Activated naive CD8-positive, alpha-beta T cell (primary cell): ENCODE measurements around the gene ZNF605.
"Not testable (repeated sequence)": the region's sequence is repeated elsewhere in the genome, so short reads cannot be mapped to it uniquely, and the experiment has no call there.

Source experiments
- H3K27ac Mint-ChIP-seq: one replicate; pipeline ENCODE4 v1.8.0; 2021; ENCODE audit warnings: mixed read lengths
- H3K27me3 Mint-ChIP-seq: one replicate; pipeline ENCODE4 v1.8.0; 2021; ENCODE audit warnings: mixed read lengths
- H3K36me3 Mint-ChIP-seq: one replicate; pipeline ENCODE4 v1.8.0; 2021; ENCODE audit warnings: mixed read lengths
- H3K4me1 Mint-ChIP-seq: one replicate; pipeline ENCODE4 v1.8.0; 2021; ENCODE audit warnings: low read depth, mixed read lengths
- H3K4me3 Mint-ChIP-seq: one replicate; pipeline ENCODE4 v1.8.0; 2021; ENCODE audit warnings: mild to moderate bottlenecking, mixed read lengths
- H3K9me3 Mint-ChIP-seq: one replicate; pipeline ENCODE4 v1.8.0; 2021; ENCODE audit warnings: low read depth, mixed read lengths

ZNF605 gene

DNA sequence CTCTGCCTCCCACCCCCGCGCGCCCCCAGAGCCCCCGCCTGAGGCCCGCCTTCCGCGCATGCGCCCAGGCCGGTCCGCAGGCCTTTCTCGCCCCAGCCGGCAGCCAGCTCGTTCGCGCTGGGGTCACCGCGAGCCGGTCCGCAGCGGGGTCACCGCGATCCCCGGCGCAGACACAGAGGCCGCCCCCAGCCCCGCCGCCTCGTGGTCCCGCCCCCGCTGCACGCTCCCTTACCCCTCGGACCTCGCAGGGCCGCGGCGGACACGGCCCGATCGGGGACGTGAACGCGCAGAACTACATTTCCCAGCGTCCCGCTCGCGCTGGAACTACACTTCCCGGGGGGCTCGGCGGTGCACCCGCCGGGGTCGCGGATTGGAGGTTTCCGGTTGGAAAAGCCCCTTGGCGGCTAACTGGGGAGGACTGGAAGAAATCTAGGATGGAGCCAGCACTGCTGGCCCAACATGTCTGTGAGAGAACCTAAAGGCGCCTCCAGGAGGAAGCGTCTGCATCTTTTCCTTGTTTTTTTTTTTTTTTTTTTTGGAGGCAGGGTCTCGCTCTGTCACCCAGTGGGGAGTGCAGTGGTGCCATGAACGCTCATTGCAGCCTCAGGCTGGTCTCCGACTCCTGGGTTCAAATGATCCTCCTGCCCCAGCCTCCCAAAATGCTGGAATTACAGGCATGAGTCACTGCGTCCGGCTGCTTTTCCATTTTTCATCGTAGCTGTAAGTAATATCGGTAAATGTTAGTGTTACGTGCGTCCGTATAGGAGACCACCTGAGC lies at the start of gene ZNF605:
Gene ZNF605, minus strand, starts transcription at position 296 of the 778 bp plus-strand sequence. CDS start 10,671 bp downstream, outside the sequence.
- H3K4me1 Mint-ChIP-seq, result peaks cover 32% of the 10 kb centered on the region
- no peaks in the 10 kb centered on the region for H3K9me3 Mint-ChIP-seq
- H3K4me3 Mint-ChIP-seq, result peak within 1 kb of the TSS; percentile 98
- H3K36me3 Mint-ChIP-seq, result peaks cover 10% of the 10 kb centered on the region
- H3K27me3 Mint-ChIP-seq, result no peaks in the 10 kb centered on the region
- peak within 1 kb of the TSS; percentile 90 for H3K27ac Mint-ChIP-seq

DNA sequence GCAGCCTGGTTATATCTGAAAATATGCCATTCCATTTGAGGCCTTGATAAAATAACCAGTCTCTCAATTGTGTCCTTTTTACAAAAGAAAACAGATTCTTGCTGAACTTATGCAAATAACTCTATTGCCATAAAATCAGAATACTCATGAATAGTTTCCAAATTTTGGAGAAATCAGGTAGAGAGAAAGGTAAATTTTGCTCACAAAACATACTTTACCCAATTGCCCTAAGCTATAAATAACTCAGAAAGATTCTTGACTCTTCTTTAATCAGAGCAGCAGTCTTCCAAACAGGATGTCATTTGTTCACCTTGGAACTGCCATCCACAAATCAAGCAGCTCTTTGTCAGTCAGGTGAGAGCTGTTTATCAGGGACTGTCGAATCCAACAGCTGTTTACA lies 42.6 kb upstream of the ZNF605 start:
- peaks cover 7% of the 10 kb centered on the region for H3K4me1 Mint-ChIP-seq
- H3K27me3 Mint-ChIP-seq, result no peaks in the 10 kb centered on the region
- H3K27ac Mint-ChIP-seq, result no peak overlapping the region
- peaks cover 57% of the 10 kb centered on the region for H3K36me3 Mint-ChIP-seq
- no peak overlapping the region for H3K4me3 Mint-ChIP-seq
- peaks cover 13% of the 10 kb centered on the region for H3K9me3 Mint-ChIP-seq

DNA sequence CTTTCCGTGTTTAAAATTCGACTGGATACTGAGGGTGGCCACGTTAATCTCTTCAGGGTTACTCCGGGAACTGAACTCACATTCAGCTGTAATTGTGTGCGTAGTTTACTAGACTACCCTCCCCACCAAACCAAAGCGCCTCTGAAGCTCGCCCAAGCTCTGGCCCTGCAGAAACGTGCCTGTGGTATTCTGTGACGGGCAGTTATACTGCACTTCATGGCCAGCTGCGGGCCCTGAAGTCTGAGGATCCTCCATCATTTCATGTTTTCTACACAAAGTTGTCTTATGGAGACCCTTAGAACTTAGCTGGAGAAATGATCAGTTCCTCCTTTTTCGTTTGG lies 30.7 kb upstream of the ZNF605 start:
- peaks cover 2% of the 10 kb centered on the region for H3K27me3 Mint-ChIP-seq
- peak overlapping the region; percentile 91 for H3K4me3 Mint-ChIP-seq
- H3K9me3 Mint-ChIP-seq, result peaks cover 11% of the 10 kb centered on the region
- H3K36me3 Mint-ChIP-seq, result peaks cover 27% of the 10 kb centered on the region
- peak overlapping the region; percentile 87 for H3K27ac Mint-ChIP-seq
- H3K4me1 Mint-ChIP-seq, result peaks cover 34% of the 10 kb centered on the region

DNA sequence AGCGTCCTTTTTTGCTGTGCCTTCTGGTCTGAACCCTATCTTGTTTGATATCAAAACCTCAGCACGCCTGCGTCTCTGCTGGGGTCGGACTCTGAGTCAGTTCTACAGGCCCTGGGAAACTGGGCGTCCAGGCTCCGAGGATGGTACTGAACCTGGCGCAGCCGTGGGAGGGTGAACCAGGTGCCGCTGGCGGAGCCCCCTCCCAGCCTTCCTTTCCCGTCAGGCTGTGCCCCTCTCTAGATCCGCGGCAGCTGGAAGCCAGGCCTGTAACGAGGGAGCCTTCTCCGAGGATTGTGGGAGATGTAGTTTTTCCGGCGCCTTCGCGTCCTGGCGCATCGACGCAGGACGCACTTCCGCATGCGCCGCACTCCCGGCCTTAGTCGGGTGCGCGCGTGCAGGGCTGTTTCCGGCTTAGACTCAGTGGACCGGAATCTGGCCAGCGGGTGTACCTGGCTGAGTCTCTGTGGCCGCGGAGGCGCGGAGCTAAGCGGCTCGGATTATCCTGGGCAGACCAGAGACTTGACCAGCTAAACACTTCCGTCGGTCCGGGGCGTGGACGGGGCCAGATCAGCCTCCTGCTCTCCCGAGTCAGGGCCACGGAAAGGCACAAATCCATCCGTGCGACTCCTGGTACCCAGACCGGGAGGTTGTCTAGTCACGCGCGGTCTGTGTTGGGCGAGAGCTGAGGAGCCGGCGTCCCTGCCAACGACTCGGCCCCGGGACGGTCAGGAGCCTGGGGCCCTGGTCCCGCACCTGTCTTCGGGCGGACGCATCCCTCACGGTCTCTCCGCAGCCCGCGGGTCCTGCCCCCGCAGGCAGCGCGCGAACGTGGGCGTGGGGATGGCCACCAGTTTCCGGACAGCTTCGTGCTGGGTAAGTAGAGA lies 30.1 kb upstream of the ZNF605 start, which contains the start of gene ZNF26:
Gene ZNF26, plus strand, starts transcription at position 367 of the 884 bp plus-strand sequence. Its CDS starts 474 bp downstream, at position 841.
- Mint-ChIP-seq H3K27me3 (peaks cover 2% of the 10 kb centered on the region), H3K36me3 (peaks cover 25% of the 10 kb centered on the region), H3K4me3 (peak within 1 kb of the TSS; percentile 91), H3K4me1 (peaks cover 34% of the 10 kb centered on the region), H3K9me3 (peaks cover 11% of the 10 kb centered on the region), H3K27ac (peak within 1 kb of the TSS; percentile 94)

DNA sequence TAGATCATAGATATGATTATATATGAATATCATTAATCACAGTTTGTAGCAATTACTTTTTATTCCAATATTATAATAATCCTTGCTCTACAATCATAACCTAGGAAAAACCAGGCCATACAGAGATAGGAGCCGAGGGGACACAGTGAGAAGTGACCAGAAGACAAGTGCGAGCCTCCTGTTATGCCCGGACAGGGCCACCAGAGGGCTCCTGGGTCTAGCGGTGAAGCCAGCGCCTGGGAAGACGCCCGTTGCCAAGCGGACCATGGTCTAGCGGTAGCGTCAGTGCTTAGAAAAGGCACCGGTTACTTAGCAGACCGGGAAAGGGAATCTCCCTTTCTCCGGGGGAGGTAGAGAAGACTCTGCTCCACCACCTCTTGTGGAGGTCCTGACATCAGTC lies 20.8 kb upstream of the ZNF605 start:
- not testable (repeated sequence) for H3K4me1 Mint-ChIP-seq, H3K36me3 Mint-ChIP-seq, H3K4me3 Mint-ChIP-seq, H3K27ac Mint-ChIP-seq
- H3K27me3 Mint-ChIP-seq, result peaks cover 21% of the 10 kb centered on the region
- H3K9me3 Mint-ChIP-seq, result peaks cover 16% of the 10 kb centered on the region

DNA sequence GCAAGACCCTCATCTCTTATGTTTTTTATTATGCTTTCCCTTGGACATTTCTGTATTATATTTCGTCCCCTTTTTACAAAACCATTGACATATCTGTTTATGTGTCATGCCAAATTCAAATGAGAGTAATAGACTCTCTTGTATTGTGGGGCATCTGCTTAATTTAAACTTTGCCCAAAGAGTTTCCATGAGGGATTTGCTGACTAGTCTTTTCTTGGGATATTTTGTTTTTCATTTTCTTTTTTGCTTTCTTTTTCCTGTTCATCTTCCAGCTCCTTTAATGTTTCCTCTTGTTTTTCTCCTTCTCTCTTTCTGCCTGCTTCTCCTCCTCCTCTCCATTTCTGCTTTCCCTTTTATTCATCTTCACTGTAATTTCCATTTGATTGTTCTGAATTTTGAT lies 16.3 kb upstream of the ZNF605 start:
- H3K9me3 Mint-ChIP-seq, result peaks cover 16% of the 10 kb centered on the region
- peaks cover 6% of the 10 kb centered on the region for H3K36me3 Mint-ChIP-seq
- no peaks in the 10 kb centered on the region for H3K4me1 Mint-ChIP-seq
- no peak overlapping the region for H3K4me3 Mint-ChIP-seq
- no peak overlapping the region for H3K27ac Mint-ChIP-seq
- peaks cover 11% of the 10 kb centered on the region for H3K27me3 Mint-ChIP-seq

DNA sequence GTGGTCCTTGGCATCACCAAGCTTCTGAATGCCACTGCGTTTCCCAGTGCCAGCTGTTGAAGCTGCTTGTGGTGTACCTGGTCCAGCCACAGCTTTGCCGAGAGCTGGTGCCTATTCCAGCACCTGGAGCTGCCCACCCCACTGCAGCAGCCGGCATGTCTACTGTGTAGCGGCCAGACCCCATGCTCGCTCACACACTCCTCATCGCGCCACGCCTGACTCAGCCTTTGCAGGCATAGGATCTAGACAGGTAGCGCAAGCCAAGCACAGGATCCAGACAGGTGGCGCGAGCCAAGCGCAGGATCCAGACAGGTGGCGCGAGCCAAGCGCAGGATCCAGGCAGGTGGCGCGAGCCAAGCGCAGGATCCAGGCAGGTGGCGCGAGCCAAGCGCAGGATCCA lies 11.6 kb upstream of the ZNF605 start:
- H3K4me1 Mint-ChIP-seq, result peaks cover 1% of the 10 kb centered on the region
- H3K27me3 Mint-ChIP-seq, result no peaks in the 10 kb centered on the region
- H3K36me3 Mint-ChIP-seq, result peaks cover 15% of the 10 kb centered on the region
- H3K27ac Mint-ChIP-seq, result no peak overlapping the region
- H3K9me3 Mint-ChIP-seq, result peaks cover 9% of the 10 kb centered on the region
- H3K4me3 Mint-ChIP-seq, result no peak overlapping the region

DNA sequence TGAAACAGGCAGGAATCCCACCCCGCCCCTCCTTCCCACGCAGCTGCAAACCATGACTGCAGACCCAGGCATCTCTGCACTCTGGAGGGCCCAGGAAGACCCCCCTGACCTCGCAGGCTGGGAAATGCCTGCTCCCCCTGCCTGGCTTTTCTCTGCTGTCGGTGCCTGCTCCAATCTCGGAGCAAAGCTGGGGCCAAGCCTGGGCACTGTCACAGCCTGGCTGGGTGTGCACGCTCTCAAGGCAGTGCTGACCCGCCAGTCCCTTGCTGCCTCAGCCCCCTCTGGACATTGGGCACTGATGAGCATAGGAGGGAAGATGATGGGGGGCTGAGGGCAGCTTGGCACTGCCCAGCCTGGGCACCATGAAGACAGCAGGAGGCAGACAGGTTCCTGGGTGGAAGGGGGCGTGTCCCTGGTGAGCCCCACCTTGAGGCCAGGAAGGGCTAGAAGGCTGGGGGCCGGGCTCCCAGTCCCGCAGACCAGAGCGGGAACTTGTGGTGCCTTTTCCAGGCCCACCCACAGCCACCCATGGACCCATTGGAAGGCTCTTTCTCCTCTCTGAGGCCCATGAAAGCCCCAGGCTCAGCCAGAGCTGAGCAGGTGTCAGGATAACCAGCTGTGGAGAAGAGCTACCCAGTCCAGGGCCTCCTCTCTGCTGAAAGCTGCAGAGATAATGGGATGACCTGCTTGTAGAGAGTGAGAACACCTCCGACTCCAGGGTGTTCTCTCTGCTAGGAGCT lies 10.7 kb upstream of the ZNF605 start:
- Mint-ChIP-seq H3K9me3 (peaks cover under 1% of the 10 kb centered on the region), H3K36me3 (peaks cover 15% of the 10 kb centered on the region), H3K27ac (no peak overlapping the region), H3K27me3 (no peaks in the 10 kb centered on the region), H3K4me1 (peaks cover 1% of the 10 kb centered on the region), H3K4me3 (no peak overlapping the region)

DNA sequence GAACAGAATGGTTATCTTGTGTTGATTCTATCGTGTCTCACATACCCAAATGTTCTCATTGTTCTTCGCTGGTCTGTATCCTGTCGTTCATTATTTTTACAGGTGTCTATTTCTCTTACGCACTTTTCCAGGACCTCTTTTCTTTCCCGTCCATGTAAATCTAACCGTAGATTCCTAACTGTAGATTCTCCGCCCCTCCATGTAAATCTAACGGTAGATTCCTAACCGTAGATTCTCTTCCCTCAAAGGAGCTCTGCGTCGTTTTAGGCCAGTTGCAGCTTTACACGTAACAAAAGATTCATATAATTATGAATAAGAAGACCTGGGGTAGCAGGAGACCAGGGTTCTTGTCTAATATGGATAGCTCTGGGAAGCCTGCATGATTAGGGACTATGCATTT lies 9.7 kb upstream of the ZNF605 start:
- Mint-ChIP-seq H3K36me3 (peaks cover 18% of the 10 kb centered on the region), H3K9me3 (no peaks in the 10 kb centered on the region), H3K4me1 (peaks cover 1% of the 10 kb centered on the region), H3K27ac (no peak overlapping the region), H3K4me3 (no peak overlapping the region), H3K27me3 (no peaks in the 10 kb centered on the region)

DNA sequence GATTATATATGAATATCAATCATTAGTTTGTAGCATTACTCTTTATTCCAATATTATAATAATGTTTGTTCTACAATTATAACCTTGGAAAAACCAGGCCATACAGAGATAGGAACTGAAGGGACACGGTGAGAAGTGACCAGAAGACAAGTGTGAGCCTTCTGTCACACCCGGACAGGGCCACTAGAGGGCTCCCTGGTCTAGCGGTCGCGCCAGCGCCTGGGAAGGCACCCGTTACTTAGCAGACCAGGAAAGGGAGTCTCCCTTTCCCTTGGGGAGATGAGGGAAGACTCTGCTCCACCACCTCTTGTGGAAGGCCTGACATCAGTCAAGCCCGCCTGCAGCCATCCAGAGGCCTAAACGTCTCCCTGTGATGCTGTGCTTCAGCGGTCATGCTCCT lies 7.8 kb upstream of the ZNF605 start:
- not testable (repeated sequence) for H3K27me3 Mint-ChIP-seq, H3K4me1 Mint-ChIP-seq, H3K27ac Mint-ChIP-seq, H3K9me3 Mint-ChIP-seq, H3K4me3 Mint-ChIP-seq
- H3K36me3 Mint-ChIP-seq, result peaks cover 21% of the 10 kb centered on the region

DNA sequence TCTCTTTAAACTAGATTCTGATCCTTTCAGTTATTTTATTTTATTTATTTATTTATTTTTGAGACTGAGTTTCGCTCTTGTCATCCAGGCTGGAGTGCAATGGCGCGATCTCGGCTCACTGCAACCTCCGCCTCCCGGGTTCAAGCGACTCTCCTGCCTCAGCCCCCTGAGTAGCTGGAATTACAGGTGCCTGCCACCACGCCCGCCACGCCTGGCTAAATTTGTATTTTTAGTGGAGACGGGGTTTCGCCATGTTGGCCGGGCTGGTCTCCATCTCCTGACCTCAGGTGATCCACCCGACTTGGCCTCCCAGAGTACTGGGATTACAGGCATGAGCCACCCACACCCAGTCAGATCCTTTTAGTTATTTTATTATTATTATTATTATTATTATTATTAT lies 5.7 kb upstream of the ZNF605 start:
- H3K36me3 Mint-ChIP-seq, result peaks cover 18% of the 10 kb centered on the region
- H3K27ac Mint-ChIP-seq, H3K9me3 Mint-ChIP-seq, H3K4me1 Mint-ChIP-seq, H3K4me3 Mint-ChIP-seq, H3K27me3 Mint-ChIP-seq: not testable (repeated sequence)

DNA sequence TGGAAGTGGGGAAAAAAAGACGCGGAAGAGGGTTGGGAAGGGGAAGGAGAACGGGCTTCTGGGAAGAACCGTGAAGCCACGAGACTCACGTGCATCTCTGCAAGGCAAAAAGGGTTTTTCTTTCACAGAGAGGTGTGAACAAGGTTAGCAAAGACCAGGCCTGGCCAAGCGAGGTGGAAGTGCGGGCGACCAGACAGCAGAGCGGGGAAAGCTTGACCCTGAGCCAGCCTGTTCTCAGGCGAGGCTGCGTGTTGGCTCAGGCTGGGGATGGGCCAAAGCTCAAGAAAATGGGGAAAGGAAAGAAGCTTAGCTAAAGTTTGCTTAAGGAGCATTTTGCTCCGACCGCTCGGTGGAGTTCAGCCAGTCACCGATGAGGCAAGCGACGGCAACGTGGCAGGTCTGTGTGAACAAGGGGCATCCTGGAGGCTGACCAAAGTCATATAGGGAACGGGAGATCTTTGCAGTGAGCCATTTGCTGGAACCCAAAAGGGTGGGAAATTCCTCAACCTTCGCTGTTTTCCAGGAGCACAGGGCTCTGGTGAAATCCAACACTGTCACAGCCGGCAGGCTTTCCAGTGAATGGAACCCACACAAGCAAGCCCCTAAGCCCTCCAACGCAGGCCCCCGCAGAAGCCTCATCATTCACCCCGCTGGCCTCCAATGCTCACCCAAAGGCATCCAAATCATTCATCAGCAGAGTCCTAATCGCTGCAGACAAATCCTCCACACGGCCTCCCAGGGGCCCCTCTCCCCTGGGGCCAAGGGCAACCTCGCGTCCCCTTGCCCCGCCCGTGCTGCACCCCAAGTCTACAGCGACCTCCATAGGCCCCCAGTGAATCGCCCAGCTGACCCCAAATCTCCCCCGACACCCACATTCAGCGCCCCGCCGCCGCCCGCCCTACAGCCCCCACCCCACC lies 754 bp downstream of the ZNF605 start:
- H3K9me3 Mint-ChIP-seq, result no peaks in the 10 kb centered on the region
- H3K27me3 Mint-ChIP-seq, result no peaks in the 10 kb centered on the region
- peaks cover 32% of the 10 kb centered on the region for H3K4me1 Mint-ChIP-seq
- H3K36me3 Mint-ChIP-seq, result peaks cover 10% of the 10 kb centered on the region
- peak overlapping the region; percentile 81 for H3K27ac Mint-ChIP-seq
- peak overlapping the region; percentile 87 for H3K4me3 Mint-ChIP-seq

DNA sequence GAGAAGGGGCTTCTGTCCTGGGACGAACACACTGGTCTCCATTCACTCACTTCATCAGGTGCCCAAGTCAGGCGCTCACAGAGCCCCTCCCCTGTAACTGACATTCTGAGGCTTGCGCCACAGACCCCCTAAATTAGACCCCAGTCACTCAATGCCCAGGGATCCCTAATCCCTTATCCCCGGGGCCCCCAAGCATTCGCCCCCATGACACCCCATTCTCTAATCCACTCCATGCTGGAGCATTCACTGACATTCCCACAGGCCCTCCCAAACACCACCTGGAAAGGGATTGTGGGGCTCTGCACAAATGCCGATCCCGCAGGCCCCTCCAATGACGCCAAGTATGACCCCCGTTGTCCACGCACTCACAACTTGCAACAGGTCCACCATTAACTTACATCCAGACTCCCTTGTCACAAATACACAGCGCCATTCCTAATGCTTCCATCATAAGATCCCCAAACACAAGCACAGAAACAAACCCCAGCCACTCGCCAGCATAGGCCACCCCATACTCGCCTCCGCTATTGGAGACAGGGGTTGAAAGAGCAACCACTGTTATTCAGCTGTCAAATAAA lies 1.5 kb downstream of the ZNF605 start:
- Mint-ChIP-seq H3K27ac (peak overlapping the region; percentile 81), H3K27me3 (no peaks in the 10 kb centered on the region), H3K4me1 (peaks cover 31% of the 10 kb centered on the region), H3K4me3 (peak overlapping the region; percentile 87), H3K9me3 (peaks cover under 1% of the 10 kb centered on the region), H3K36me3 (peaks cover 9% of the 10 kb centered on the region)

DNA sequence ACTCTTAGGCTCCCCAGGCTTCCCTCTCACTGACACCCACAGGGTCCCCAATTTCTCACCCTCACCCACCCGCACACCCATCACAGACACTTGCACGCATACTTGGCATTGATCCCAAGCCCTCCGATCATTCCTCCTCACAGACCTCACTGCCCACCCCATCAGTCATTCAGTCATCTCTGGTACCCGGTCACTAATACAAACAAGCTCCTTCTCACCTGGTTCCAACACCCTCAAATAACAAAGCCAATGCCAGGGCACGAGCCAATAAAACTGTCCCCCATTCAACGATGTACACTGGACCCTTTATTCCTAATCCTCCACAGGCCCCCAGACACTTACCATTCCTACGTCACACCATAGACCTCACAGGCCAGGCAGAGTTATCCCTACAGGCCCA lies 2.3 kb downstream of the ZNF605 start:
- H3K36me3 Mint-ChIP-seq, result peaks cover 14% of the 10 kb centered on the region
- H3K9me3 Mint-ChIP-seq, result peaks cover 3% of the 10 kb centered on the region
- no peak overlapping the region for H3K27ac Mint-ChIP-seq
- H3K4me1 Mint-ChIP-seq, result peaks cover 28% of the 10 kb centered on the region
- H3K4me3 Mint-ChIP-seq, result no peak overlapping the region
- no peaks in the 10 kb centered on the region for H3K27me3 Mint-ChIP-seq
